Heart left ventricle (tissue), 16 donors: ENCODE results near the gene RAB11FIP5. TPM values are rescaled to one million over a fixed set of nuclear protein-coding genes. Genes with fewer than 3 reads are reported as not detected.

Source experiments
- ATAC-seq, 4 donors: fragments of 200-7000 bp; cut with Tn5 transposase; one replicate each; pipeline ENCODE4 v1.9.1; 2020 to 2022; ENCODE audit warnings: moderate library complexity in 4 of 4, mild to moderate bottlenecking in 3 of 4, moderate number of reproducible peaks in 1 of 4
- DNase-seq, 5 donors: peaks; one replicate each; pipeline ENCODE4 v3.0.0-alpha.2; 2020
- H3K27ac ChIP-seq, 12 donors: fragments of 200-600 bp; sonication (generic) in 4 of 12; one replicate each; pipeline versions ENCODE4 v1.5.0 to v1.8.0; 2016 to 2022; ENCODE audit warnings: mild to moderate bottlenecking in 2 of 12
- H3K27me3 ChIP-seq, 9 donors: fragments of 200-600 bp; sonication (generic) in 2 of 9; one replicate each; pipeline versions ENCODE4 v1.5.1 to v1.8.0; 2016 to 2022; ENCODE audit warnings: mild to moderate bottlenecking in 3 of 9
- H3K36me3 ChIP-seq, 9 donors: fragments of 200-600 bp; sonication (generic) in 2 of 9; one replicate each; pipeline versions ENCODE4 v1.5.0 to v1.8.0; 2018 to 2022; ENCODE audit warnings: mild to moderate bottlenecking in 2 of 9
- H3K4me1 ChIP-seq, 12 donors: fragments of 200-600 bp; sonication (generic) in 4 of 12; one replicate each; pipeline versions ENCODE4 v1.5.0 to v1.8.0; 2016 to 2022; ENCODE audit warnings: mild to moderate bottlenecking in 3 of 12
- H3K4me3 ChIP-seq, 12 donors: fragments of 200-600 bp; sonication (generic) in 4 of 12; one replicate each; pipeline versions ENCODE4 v1.5.0 to v1.8.0; 2017 to 2022; ENCODE audit warnings: mild to moderate bottlenecking in 9 of 12, moderate library complexity in 4 of 12
- H3K9me3 ChIP-seq, 12 donors: fragments of 200-600 bp; sonication (generic) in 4 of 12; one replicate each; pipeline versions ENCODE4 v1.5.0 to v1.8.0; 2016 to 2022; ENCODE audit warnings: mild to moderate bottlenecking in 1 of 12
- POLR2A ChIP-seq, 2 donors: fragments of 450-650 bp; IDR thresholded peaks; one replicate each; pipeline ENCODE4 v1.6.1; 2017; ENCODE audit warnings: antibody characterized with exemption in 2 of 2, mild to moderate bottlenecking in 2 of 2, moderate library complexity in 2 of 2
- WGBS, 4 donors: extraction: QIAGEN DNeasy Blood & Tissue Kit in 2 of 4; methylation state at CpG; one replicate each; pipeline versions ENCODE4 v1.1.5 to v1.1.7; 2013 to 2018; 5-methylcytosine and 5-hydroxymethylcytosine counted together
- intact Hi-C, 10 donors: fragments of 100-400 bp; cut with DNase I; formaldehyde crosslinking; loops; one replicate each; pipeline versions ENCODE4 v1.11.1 to v1.14.2; 2022
- polyA plus RNA-seq, 2 donors: library from polyadenylated mRNA; stranded (reverse); fragments of 200-250 nt; gene quantifications; one replicate each; pipeline ENCODE4 v1.2.3, GENCODE V29; 2013
- total RNA-seq, 9 donors: library from RNA; depleted of rRNA in 2 of 9; stranded (reverse); fragments of >200 nt in 2 of 9; fragmentation: NEBNext Ultra II Directional in 3 of 9; extraction: Animal tissue kit (Norgen Biotek cat#: 25700) in 3 of 9; gene quantifications; one replicate each; pipeline versions ENCODE4 v1.1.0 to v1.2.4, GENCODE V29; 2016 to 2023
- TF ChIP-seq, protein P1 (sequence below), 12 donors: fragments of 200-600 bp; sonication (generic) in 4 of 12; IDR thresholded peaks; one replicate each; pipeline versions ENCODE4 v1.5.0 to v1.8.0; 2018 to 2022; ENCODE audit warnings: antibody characterized with exemption in 12 of 12, mild to moderate bottlenecking in 5 of 12
- donor health status: ischemic (EF 13 %, LVEDD 7.1; RV severe dilation, severe dysfunction).
- donor health status: healthy with polysubstance abuse.
- donor health status: DM: no; HTN: yes; CAD: no.
- donor health status: DM: no; HTN: no; CAD: no.
- donor health status: ischemic (EF 25% LVEDD 6.9; RV normal size, moderate dysfunction).
- donor health status: ischemic (EF 25% LVEDD 5.7; RV mildly dilated, moderate dysfunction).
- donor health status: healthy.
- donor health status: DM: yes; HTN: yes; CAD: no.
- donor health status: ischemic (EF 35%, LVEDD 5.7; RV mildly dilated, moderate dysfunction).
- donor health status: nonischemic (EF 11% LVEDD 7.7; RV severe dilation, severe dysfunction).
- donor health status: DM: yes; HTN: yes; CAD: no.
- donor health status: PGD.
- donor health status: ischemic (EF 29% LVEDD 5.4; RV normal size, mild dysfunction).
- donor health status: nonischemic (EF 23%, LVEDD 6.1; RV moderate dilation, normal function).

The RAB11FIP5 gene
- total and polyA plus RNA-seq, 11 donors, result 10.7 to 50.7 (median 24.8) TPM

- Histone ChIP-seq H3K9me3 (no peaks in the 10 kb centered on the region), H3K4me3 (no peak overlapping the region), H3K27ac (peak overlapping the region in 8 of 12 donors; percentile 6 to 77 (median 40)), H3K27me3 (no peaks in the 10 kb centered on the region), H3K36me3 (peaks cover 0 to 3% (median 0%) of the 10 kb centered on the region in 9 donors), H3K4me1 (peaks cover 0 to 30% (median 15%) of the 10 kb centered on the region in 12 donors)
- DNase-seq (no peak), ATAC-seq (peak; percentile 68 to 76 (median 71))
- intact Hi-C loops, result loop anchor here in 1 of 10 donors (10.0 kb wide), 1 partner anchor 321 kb away; the partner anchor contains the start of gene ALMS1
- TF ChIP-seq, protein P1, sequence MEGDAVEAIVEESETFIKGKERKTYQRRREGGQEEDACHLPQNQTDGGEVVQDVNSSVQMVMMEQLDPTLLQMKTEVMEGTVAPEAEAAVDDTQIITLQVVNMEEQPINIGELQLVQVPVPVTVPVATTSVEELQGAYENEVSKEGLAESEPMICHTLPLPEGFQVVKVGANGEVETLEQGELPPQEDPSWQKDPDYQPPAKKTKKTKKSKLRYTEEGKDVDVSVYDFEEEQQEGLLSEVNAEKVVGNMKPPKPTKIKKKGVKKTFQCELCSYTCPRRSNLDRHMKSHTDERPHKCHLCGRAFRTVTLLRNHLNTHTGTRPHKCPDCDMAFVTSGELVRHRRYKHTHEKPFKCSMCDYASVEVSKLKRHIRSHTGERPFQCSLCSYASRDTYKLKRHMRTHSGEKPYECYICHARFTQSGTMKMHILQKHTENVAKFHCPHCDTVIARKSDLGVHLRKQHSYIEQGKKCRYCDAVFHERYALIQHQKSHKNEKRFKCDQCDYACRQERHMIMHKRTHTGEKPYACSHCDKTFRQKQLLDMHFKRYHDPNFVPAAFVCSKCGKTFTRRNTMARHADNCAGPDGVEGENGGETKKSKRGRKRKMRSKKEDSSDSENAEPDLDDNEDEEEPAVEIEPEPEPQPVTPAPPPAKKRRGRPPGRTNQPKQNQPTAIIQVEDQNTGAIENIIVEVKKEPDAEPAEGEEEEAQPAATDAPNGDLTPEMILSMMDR (IDR thresholded peaks at IDR 0.05), result no peak
- TF ChIP-seq POLR2A (IDR thresholded peaks at IDR 0.05), result no peak
- 79 to 87% (median 84%) methylated on average over 8 of the region's 8 CpGs for WGBS, 4 donors
Measured at GRCh38 chr2:73063909-73064875, 48.6 kb downstream of the RAB11FIP5 start.

DNA sequence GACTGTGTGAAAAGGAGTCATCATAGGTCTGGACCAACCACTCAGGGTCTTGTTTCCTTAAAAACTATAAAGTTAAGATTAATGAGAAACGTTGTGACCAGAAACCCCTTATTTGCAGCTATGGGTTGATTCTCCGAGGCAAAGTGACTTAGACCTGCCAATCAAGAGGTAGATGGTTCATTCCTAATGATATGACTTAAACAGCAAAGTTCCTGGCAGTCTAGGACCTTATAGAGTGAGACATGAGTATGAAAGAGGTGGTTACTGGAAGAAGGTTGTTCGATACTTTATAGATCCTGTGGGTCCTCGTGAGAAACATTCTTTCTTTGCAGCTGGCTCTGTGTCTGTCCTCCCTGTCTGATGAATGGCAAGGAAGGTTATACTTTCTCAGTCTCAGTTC, 49.3 kb downstream of the RAB11FIP5 start:
- no peaks in the 10 kb centered on the region for H3K9me3 ChIP-seq
- WGBS, 4 donors, result 69 to 81% (median 78%) methylated on average over 4 of the region's 4 CpGs
- TF ChIP-seq POLR2A (IDR thresholded peaks at IDR 0.05), result no peak
- no peak for ATAC-seq
- DNase-seq, result no peak
- no peak overlapping the region for H3K4me3 ChIP-seq
- intact Hi-C loops, result loop anchor here in 1 of 10 donors (10.0 kb wide), 1 partner anchor 321 kb away; the partner anchor contains the start of gene ALMS1
- peaks cover 0 to 24% (median 11%) of the 10 kb centered on the region in 12 donors for H3K4me1 ChIP-seq
- peak overlapping the region in 4 of 12 donors; percentile 41 to 77 (median 52) for H3K27ac ChIP-seq
- H3K27me3 ChIP-seq, result no peaks in the 10 kb centered on the region
- H3K36me3 ChIP-seq, result peaks cover 0 to 3% (median 0%) of the 10 kb centered on the region in 9 donors

DNA sequence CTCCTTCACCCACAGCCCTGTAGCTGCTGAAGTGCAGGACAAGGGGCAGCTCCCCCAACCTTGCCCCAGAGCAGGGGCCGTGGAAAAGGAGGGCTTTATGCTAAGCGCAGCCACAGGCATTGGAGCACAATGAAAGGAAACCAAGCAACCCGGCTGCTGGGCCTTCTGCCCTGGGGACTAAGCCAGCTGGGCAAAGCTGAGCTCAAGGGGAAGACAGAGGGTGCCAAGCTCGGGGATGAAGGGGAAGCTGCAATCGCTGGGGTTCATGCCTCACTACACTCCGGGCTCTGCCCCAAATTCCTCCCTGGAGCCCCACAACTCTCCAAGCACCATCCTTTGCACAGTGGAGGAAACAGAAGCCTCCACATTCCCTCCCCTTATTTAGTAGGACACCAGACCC, 53.6 kb downstream of the RAB11FIP5 start:
- Histone ChIP-seq H3K27ac (no peak overlapping the region), H3K27me3 (no peaks in the 10 kb centered on the region), H3K36me3 (peaks cover 0 to 35% (median 21%) of the 10 kb centered on the region in 9 donors), H3K4me3 (no peak overlapping the region), H3K4me1 (peaks cover 0 to 15% (median 5%) of the 10 kb centered on the region in 12 donors), H3K9me3 (peaks cover 0 to 18% (median 5%) of the 10 kb centered on the region in 12 donors)
- ATAC-seq (no peak), DNase-seq (no peak)
- no peak for TF ChIP-seq POLR2A (IDR thresholded peaks at IDR 0.05)
- TF ChIP-seq, protein P1 (IDR thresholded peaks at IDR 0.05), result no peak
- WGBS, 4 donors, result 85 to 96% (median 93%) methylated on average over 6 of the region's 6 CpGs
- intact Hi-C loops, result no loop called here

DNA sequence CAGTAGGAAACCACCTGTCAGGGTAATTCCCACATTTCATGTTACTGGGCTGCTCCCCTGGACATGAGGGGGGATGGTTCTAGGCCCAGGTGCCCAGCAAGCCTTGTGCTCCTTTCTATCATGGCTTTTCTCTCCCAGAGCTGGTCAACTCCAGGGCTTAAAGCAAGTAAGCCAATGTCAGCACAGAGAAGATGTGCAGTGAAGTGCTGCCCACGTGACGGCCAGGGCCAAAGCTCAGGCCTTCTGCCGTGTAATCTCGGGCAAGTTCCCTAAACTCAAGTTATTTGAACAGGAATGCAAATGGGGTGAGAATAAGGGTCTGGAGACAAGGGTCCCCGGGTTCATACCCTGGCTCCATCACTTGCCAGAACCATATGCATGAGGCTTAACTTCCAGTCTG, 57.8 kb downstream of the RAB11FIP5 start:
- Histone ChIP-seq H3K27me3 (no peaks in the 10 kb centered on the region), H3K9me3 (peaks cover 0 to 18% (median 5%) of the 10 kb centered on the region in 12 donors), H3K27ac (no peak overlapping the region), H3K36me3 (peaks cover 0 to 35% (median 21%) of the 10 kb centered on the region in 9 donors), H3K4me1 (peaks cover 0 to 7% (median 0%) of the 10 kb centered on the region in 12 donors), H3K4me3 (no peak overlapping the region)
- ATAC-seq, result no peak
- TF ChIP-seq POLR2A (IDR thresholded peaks at IDR 0.05), result no peak
- TF ChIP-seq, protein P1 (IDR thresholded peaks at IDR 0.05), result no peak
- 78 to 93% (median 86%) methylated on average over 5 of the region's 5 CpGs for WGBS, 4 donors
- DNase-seq, result no peak
- intact Hi-C loops, result no loop called here
